Activated CD4-positive, alpha-beta memory T cell treated with anti-CD3 and anti-CD28 coated beads, Interleukin-2, amount 10 ng/mL, durations not matched to agents 7 days and 5 days (primary cell): ENCODE data around the gene LGALS1. TPM values are rescaled to one million over a fixed set of nuclear protein-coding genes. Genes with fewer than 3 reads are reported as not detected.
"Not testable (repeated sequence)": the region's sequence is repeated elsewhere in the genome, so short reads cannot be mapped to it uniquely, and the experiment has no call there.

Experiments
- CTCF ChIA-PET: fragments of 350-600 bp; sonication (Branson Sonifier 250); formaldehyde crosslinking; loops from one replicate; lab custom pipeline; 2021; ENCODE audit warnings: antibody characterized with exemption, inconsistent platforms; lab: Charles Lee
- POLR2A ChIA-PET: fragments of 350-600 bp; sonication (Branson Sonifier 250); formaldehyde crosslinking; loops from one replicate; lab custom pipeline; 2021; ENCODE audit warnings: antibody characterized with exemption; lab: Charles Lee
- DNase-seq: peaks from one replicate; pipeline ENCODE4 v3.0.0-alpha.2; 2020
- H3K27ac Mint-ChIP-seq: one replicate; pipeline ENCODE4 v1.8.0; 2021; ENCODE audit warnings: mild to moderate bottlenecking, mixed read lengths
- H3K27me3 Mint-ChIP-seq: one replicate; pipeline ENCODE4 v1.8.0; 2021; ENCODE audit warnings: mixed read lengths
- H3K36me3 Mint-ChIP-seq: one replicate; pipeline ENCODE4 v1.8.0; 2021; ENCODE audit warnings: low read depth, mixed read lengths
- H3K4me1 Mint-ChIP-seq: one replicate; pipeline ENCODE4 v1.8.0; 2021; ENCODE audit warnings: mixed read lengths
- H3K4me3 Mint-ChIP-seq: one replicate; pipeline ENCODE4 v1.8.0; 2021; ENCODE audit warnings: mild to moderate bottlenecking, mixed read lengths
- H3K9me3 Mint-ChIP-seq: one replicate; pipeline ENCODE4 v1.8.0; 2021; ENCODE audit warnings: mixed read lengths
- total RNA-seq, 2 experiments: library from RNA; stranded (reverse); gene quantifications; one replicate each; pipeline ENCODE4 v1.2.3, GENCODE V29; 2021

Gene LGALS1
- total RNA-seq, 2 experiments from 2014 or later: 2,209 to 2,240 TPM

DNA sequence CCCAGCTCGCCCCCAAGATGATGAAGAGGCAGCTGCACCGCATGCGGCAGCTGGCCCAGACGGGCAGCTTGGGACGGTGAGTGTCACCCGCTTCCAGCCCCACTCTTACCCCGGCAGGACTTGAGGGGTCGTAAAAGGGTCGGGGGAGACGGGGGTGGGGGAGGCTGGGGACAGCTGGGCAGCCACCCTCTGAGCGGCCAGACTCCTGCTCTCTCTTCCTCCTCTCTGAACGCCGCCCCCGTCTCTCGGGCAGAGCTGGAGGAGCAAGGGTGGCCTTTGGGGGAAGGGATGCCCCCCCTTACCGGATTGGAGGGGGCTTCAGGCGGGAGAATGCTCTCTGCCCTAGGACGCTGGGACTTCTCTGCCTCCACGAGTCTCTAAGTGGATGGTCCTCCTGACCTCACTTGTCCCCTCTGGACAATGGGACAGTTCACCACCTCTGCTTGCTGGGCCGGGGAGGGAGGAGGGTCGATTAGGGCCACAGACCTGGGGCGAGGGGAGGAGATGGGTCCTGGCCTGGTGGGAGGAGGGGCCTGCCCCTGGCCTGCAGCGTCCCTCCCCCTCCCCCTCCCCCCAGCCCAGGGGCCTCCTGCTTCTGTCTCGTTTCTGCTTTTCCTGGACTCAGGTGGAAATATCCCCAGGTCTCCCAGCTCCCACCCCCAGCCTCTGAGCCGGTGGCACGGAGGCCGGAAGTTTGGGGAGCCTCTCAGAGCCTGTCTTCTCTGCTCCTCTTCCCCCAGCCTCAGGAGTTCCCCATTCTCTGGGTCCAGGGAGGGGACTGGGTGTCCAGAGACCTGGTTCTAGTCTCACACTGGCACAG lies 35.5 kb upstream of the LGALS1 start:
- peak; percentile 41 for DNase-seq
- peaks cover 72% of the 10 kb centered on the region for H3K4me1 Mint-ChIP-seq
- no peaks in the 10 kb centered on the region for H3K27me3 Mint-ChIP-seq
- peak overlapping the region; percentile 92 for H3K4me3 Mint-ChIP-seq
- peaks cover 46% of the 10 kb centered on the region for H3K36me3 Mint-ChIP-seq
- ChIA-PET POLR2A (interaction anchor here (0.8 to 13.1 kb wide), 13 partner anchors 8 to 165 kb away, joined by 3 to 126 read pairs (median 4); partner anchors contain the start of genes GGA1, LGALS1, NOL12 and PDXP), CTCF (interaction anchor here (0.8 to 16.0 kb wide), 6 partner anchors 9 to 294 kb away, joined by 3 to 301 read pairs (median 24); partner anchors contain the start of genes LGALS1, NOL12 and PDXP)
- no peaks in the 10 kb centered on the region for H3K9me3 Mint-ChIP-seq
- peak overlapping the region; percentile 97 for H3K27ac Mint-ChIP-seq

GRCh38 chr22:37640591-37641560 lies 34.6 kb upstream of the LGALS1 start:
- Mint-ChIP-seq H3K4me3 (peak overlapping the region; percentile 92), H3K36me3 (peaks cover 55% of the 10 kb centered on the region), H3K9me3 (no peaks in the 10 kb centered on the region), H3K27me3 (no peaks in the 10 kb centered on the region), H3K4me1 (peaks cover 63% of the 10 kb centered on the region), H3K27ac (peak overlapping the region; percentile 97)
- POLR2A ChIA-PET: interaction anchor here (0.8 to 13.1 kb wide), 11 partner anchors 9 to 164 kb away, joined by 3 to 126 read pairs (median 4); partner anchors contain the start of genes LGALS1, NOL12 and PDXP
- CTCF ChIA-PET: interaction anchor here (0.7 to 16.0 kb wide), 9 partner anchors 8 to 293 kb away, joined by 3 to 301 read pairs (median 38); partner anchors contain the start of genes GGA1, LGALS1, NOL12 and PDXP
- DNase-seq: no peak

- POLR2A ChIA-PET: interaction anchor here (3.4 to 13.1 kb wide), 5 partner anchors 13 to 45 kb away, joined by 14 to 126 read pairs (median 110); partner anchors contain the start of genes LGALS1, NOL12 and PDXP
- Mint-ChIP-seq H3K27ac (peak overlapping the region; percentile 54), H3K27me3 (no peaks in the 10 kb centered on the region), H3K4me3 (peak overlapping the region; percentile 92), H3K9me3 (no peaks in the 10 kb centered on the region), H3K4me1 (peaks cover 58% of the 10 kb centered on the region), H3K36me3 (peaks cover 57% of the 10 kb centered on the region)
- DNase-seq: no peak
- CTCF ChIA-PET: interaction anchor here (0.7 to 16.0 kb wide), 8 partner anchors 9 to 39 kb away, joined by 3 to 301 read pairs (median 49); partner anchors contain the start of genes GGA1, LGALS1, NOL12 and PDXP
These were observed 33.9 kb upstream of the LGALS1 start for GRCh38 chr22:37641561-37641949.

- ChIA-PET POLR2A (interaction anchor here (1.0 to 13.1 kb wide), 10 partner anchors 9 to 43 kb away, joined by 4 to 126 read pairs (median 14); partner anchors contain the start of genes GGA1, LGALS1, NOL12 and PDXP), CTCF (interaction anchor here (0.6 to 16.0 kb wide), 25 partner anchors 8 to 624 kb away, joined by 3 to 301 read pairs (median 6); partner anchors contain the start of genes GGA1, LGALS1, MFNG and NOL12)
- DNase-seq: peak; percentile 88
- Mint-ChIP-seq H3K27me3 (no peaks in the 10 kb centered on the region), H3K36me3 (peaks cover 71% of the 10 kb centered on the region), H3K27ac (peak overlapping the region; percentile 66), H3K4me3 (peak overlapping the region; percentile 50), H3K4me1 (peaks cover 40% of the 10 kb centered on the region), H3K9me3 (no peaks in the 10 kb centered on the region)
These were observed 32.1 kb upstream of the LGALS1 start for GRCh38 chr22:37643225-37643847.

GRCh38 chr22:37647317-37647716 lies 28.1 kb upstream of the LGALS1 start:
- peaks cover 79% of the 10 kb centered on the region for H3K36me3 Mint-ChIP-seq
- peaks cover 20% of the 10 kb centered on the region for H3K4me1 Mint-ChIP-seq
- POLR2A ChIA-PET: interaction anchor here (1.0 to 2.0 kb wide), 3 partner anchors 8 to 21 kb away, joined by 3 to 9 read pairs (median 5); partner anchors contain the start of genes PDXP and SH3BP1

GRCh38 chr22:37647928-37648327 lies 27.5 kb upstream of the LGALS1 start:
- CTCF ChIA-PET: interaction anchor here (1.5 kb wide), 1 partner anchor 11 kb away, joined by 4 read pairs; no protein-coding TSS in a partner anchor
- no peak overlapping the region for H3K27ac Mint-ChIP-seq
- peaks cover 77% of the 10 kb centered on the region for H3K36me3 Mint-ChIP-seq

More at GRCh38 chr22:37647317-37647716, 28.1 kb upstream of the LGALS1 start:
- H3K9me3 Mint-ChIP-seq: no peaks in the 10 kb centered on the region
- no peak for DNase-seq
- H3K4me3 Mint-ChIP-seq: no peak overlapping the region
- H3K27me3 Mint-ChIP-seq: no peaks in the 10 kb centered on the region
- CTCF ChIA-PET: interaction anchor here (1.5 kb wide), 1 partner anchor 11 kb away, joined by 4 read pairs; no protein-coding TSS in a partner anchor
- no peak overlapping the region for H3K27ac Mint-ChIP-seq

DNA sequence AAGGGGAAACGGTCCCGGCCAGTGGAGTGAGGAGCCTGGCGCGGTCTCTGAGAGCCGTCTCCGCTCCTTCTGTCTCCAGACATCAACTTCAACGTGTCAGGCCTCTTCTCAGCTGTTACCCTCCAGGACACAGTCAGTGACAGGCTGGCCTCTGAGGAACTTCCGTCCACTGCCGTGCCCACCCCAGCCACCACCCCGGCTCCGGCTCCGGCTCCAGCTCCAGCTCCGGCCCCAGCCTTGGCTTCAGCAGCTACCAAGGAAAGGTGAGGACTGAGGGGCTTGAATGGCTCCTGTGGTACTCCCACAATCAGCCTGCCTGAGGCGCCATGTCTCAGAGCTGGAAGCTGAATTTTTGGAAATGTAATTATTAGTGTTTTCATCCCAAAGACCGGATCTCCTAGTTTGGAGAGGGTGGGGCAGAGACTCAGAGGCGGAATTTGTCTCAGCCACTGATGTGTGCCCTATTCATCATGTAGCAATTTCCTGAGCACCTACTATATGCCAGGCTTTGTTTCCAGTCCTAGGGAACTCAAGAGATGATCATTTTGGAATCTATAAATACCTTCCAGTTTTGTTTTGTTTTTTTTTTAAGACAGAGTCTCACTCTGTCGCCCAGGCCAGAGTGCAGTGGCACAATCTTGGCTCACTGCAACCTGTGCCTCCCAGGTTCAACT lies 24.8 kb upstream of the LGALS1 start:
- Mint-ChIP-seq H3K36me3 (peaks cover 69% of the 10 kb centered on the region), H3K27me3 (no peaks in the 10 kb centered on the region)
- CTCF ChIA-PET: no interaction called here

More at GRCh38 chr22:37647928-37648327, 27.5 kb upstream of the LGALS1 start:
- POLR2A ChIA-PET: interaction anchor here (0.6 to 2.0 kb wide), 3 partner anchors 9 to 29 kb away, joined by 3 to 9 read pairs (median 5); partner anchors contain the start of genes PDXP and SH3BP1
- H3K27me3 Mint-ChIP-seq: no peaks in the 10 kb centered on the region
- DNase-seq: no peak
- peaks cover 14% of the 10 kb centered on the region for H3K4me1 Mint-ChIP-seq
- H3K4me3 Mint-ChIP-seq: no peak overlapping the region
- no peaks in the 10 kb centered on the region for H3K9me3 Mint-ChIP-seq

DNA sequence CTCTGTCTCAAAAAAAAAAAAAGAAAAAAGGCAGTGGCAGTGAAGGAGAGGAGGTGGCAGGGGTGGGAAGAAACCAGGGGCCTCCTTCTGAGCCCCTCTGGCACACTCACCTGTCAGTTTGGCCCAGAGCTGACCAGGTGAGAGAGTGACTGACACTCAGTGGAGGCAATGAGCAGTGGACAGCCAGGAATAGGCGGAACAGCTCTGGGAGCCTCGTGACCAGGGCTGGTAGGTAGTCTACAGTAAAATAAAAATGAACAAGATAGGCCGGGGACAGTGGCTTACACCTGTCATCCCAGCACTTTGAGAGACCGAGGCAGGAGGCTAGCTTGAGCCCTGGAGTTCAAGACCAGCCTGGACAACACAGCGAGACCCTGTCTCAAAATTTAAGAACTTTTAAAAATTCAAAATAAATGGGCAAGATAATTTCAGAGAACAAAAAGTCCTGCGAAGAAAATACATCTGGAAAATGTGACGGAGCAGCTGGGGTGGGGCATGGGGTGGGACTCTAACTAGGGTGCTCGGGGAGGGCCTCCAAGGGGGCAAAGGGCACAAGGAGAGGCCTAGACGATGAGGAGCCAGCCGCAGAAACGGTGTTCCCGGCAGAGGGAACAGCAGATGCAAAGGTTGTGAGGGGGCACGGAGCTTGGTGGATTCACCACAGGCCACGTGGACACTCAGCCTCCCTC lies 20.7 kb upstream of the LGALS1 start:
- ChIA-PET CTCF (interaction anchor here (1.4 to 12.4 kb wide), 2 partner anchors 11 to 46 kb away, joined by 3 to 151 read pairs; partner anchors contain the start of gene GGA1), POLR2A (interaction anchor here (6.2 to 15.9 kb wide), 2 partner anchors 15 to 21 kb away, joined by 126 to 244 read pairs; partner anchors contain the start of genes LGALS1 and SH3BP1)
- H3K27ac Mint-ChIP-seq: no peak overlapping the region
- peaks cover 17% of the 10 kb centered on the region for H3K4me1 Mint-ChIP-seq
- no peaks in the 10 kb centered on the region for H3K27me3 Mint-ChIP-seq
- DNase-seq: no peak
- no peaks in the 10 kb centered on the region for H3K9me3 Mint-ChIP-seq
- no peak overlapping the region for H3K4me3 Mint-ChIP-seq
- peaks cover 50% of the 10 kb centered on the region for H3K36me3 Mint-ChIP-seq

More for the DNA sequence above, 24.8 kb upstream of the LGALS1 start:
- DNase-seq: no peak
- H3K9me3 Mint-ChIP-seq: no peaks in the 10 kb centered on the region
- POLR2A ChIA-PET: interaction anchor here (1.0 to 1.4 kb wide), 2 partner anchors 10 kb away, joined by 3 to 4 read pairs; no protein-coding TSS in a partner anchor
- H3K4me1 Mint-ChIP-seq: peaks cover 2% of the 10 kb centered on the region
- H3K27ac Mint-ChIP-seq: no peak overlapping the region
- no peak overlapping the region for H3K4me3 Mint-ChIP-seq

DNA sequence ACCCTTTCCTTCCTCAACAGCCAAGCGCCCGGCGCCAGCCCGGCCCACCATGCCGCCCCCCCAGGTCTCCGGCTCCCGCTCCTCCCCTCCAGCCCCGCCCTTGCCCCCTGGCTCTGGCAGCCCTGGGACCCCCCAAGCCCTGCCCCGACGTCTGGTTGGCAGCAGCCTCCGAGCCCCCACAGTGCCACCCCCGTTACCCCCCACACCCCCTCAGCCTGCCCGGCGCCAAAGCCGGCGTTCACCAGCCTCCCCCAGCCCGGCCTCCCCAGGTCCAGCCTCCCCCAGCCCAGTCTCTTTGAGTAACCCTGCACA lies 20.2 kb upstream of the LGALS1 start:
- Mint-ChIP-seq H3K27ac (no peak overlapping the region), H3K27me3 (no peaks in the 10 kb centered on the region), H3K36me3 (peaks cover 45% of the 10 kb centered on the region), H3K9me3 (no peaks in the 10 kb centered on the region), H3K4me1 (peaks cover 22% of the 10 kb centered on the region), H3K4me3 (no peak overlapping the region)
- CTCF ChIA-PET: interaction anchor here (1.4 to 12.4 kb wide), 2 partner anchors 11 to 47 kb away, joined by 3 to 151 read pairs; partner anchors contain the start of gene GGA1
- DNase-seq: no peak
- POLR2A ChIA-PET: interaction anchor here (6.2 to 15.9 kb wide), 2 partner anchors 15 to 21 kb away, joined by 126 to 244 read pairs; partner anchors contain the start of genes LGALS1 and SH3BP1

DNA sequence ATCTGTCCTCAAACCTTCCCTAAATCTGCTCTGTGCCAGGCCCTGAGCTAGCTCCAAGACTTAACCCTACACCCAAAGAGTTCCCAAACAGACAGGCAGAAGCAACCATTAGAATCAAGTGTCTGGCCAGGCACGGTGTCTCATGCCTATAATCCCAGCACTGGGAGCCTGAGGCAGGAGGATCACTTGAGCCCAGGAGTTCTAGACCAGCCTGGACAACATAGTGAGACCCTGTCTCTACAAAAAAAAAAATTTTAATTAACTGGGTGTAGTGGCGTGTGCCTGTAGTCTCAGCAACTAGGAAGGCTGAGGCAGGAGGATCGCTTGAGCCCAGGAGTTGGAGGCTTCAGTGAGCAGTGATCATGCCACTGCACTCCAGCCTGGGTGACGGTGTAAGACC lies 18.9 kb upstream of the LGALS1 start:
- ChIA-PET CTCF (interaction anchor here (0.6 to 12.8 kb wide), 5 partner anchors 13 to 208 kb away, joined by 3 to 191 read pairs (median 45); partner anchors contain the start of genes LGALS1 and SH3BP1), POLR2A (interaction anchor here (6.2 to 15.9 kb wide), 2 partner anchors 17 to 19 kb away, joined by 126 to 244 read pairs; partner anchors contain the start of genes LGALS1 and SH3BP1)
- not testable (repeated sequence) for H3K9me3 Mint-ChIP-seq

More for the DNA sequence above, 18.9 kb upstream of the LGALS1 start:
- H3K4me1 Mint-ChIP-seq: peaks cover 35% of the 10 kb centered on the region
- DNase-seq, H3K4me3 Mint-ChIP-seq, H3K27me3 Mint-ChIP-seq: not testable (repeated sequence)
- peak overlapping the region; percentile 56 for H3K27ac Mint-ChIP-seq
- H3K36me3 Mint-ChIP-seq: peaks cover 35% of the 10 kb centered on the region
